K562 treated with DMSO at 1 percent for 48 hours (cell line): ENCODE results near the gene ANKRD13D. TPM values are rescaled to one million over a fixed set of nuclear protein-coding genes. Genes with fewer than 3 reads are reported as not detected.

ENCODE experiments used
- total RNA-seq: library from RNA; unstranded; fragments of 300-600 nt; gene quantifications from 2 replicates; pipeline ENCODE4 v1.2.3, GENCODE V29; 2022; ENCODE audit warnings: low replicate concordance; ENCODE audit errors: extremely low read depth

ANKRD13D gene
- total RNA-seq, result not detected in 2 replicates

DNA sequence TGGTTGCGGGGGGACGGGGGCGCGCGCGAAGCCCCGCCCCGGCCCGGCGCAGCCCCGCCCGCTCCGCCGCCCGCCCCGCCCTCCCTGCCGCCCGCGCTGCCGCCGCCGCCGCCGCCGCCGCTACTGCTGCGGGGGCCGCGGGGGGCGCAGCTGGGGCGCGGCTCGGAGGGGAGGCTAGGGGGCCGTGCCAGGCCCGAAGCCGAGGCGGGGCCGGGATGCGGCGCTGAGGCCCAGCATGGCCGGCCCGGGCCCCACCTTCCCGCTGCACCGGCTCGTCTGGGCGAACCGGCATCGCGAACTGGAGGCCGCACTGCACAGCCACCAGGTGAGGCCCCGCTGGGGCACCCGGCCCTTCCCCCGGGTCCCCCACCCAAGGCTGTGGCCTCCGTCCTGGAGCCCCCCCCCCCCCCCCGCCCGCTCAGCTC, at the start of gene ANKRD13D:
Gene ANKRD13D, plus strand, starts transcription at position 78 of the 425 bp plus-strand sequence. Its CDS starts 158 bp downstream, at position 236.

DNA sequence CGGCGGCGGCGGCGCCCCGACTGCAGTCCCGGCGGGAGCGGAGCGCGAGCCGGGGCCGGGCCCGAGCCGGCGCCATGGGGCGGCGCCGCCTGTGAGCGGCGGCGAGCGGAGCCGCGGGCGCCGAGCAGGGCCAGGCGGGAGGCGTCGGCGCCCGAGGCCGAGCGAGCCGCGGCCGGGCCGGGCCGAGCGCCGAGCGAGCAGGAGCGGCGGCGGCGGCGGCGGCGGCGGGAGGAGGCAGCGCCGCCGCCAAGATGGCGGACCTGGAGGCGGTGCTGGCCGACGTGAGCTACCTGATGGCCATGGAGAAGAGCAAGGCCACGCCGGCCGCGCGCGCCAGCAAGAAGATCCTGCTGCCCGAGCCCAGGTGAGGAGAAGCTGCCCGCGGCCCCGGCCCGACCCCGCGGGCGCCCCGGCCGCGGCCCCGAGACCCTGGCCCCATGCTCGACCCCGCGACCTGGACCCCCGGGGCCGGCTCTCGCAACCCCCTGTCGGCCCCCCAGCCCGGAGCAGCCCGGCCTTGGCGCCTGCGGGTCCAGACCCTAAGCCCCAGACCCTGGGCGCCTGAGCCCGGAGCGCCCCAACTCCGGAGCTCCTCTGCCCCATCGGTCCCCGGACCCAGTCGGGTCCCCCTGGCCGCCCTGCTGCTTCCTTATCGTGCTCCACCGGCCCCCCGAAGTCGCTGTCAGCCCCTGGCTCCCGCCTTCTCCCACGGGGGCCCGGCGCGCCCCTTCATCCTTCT, 22.5 kb upstream of the ANKRD13D start, which contains the start of gene GRK2:
Gene GRK2, plus strand, starts transcription at position 25 of the 739 bp plus-strand sequence. Its CDS starts 227 bp downstream, at position 252.

DNA sequence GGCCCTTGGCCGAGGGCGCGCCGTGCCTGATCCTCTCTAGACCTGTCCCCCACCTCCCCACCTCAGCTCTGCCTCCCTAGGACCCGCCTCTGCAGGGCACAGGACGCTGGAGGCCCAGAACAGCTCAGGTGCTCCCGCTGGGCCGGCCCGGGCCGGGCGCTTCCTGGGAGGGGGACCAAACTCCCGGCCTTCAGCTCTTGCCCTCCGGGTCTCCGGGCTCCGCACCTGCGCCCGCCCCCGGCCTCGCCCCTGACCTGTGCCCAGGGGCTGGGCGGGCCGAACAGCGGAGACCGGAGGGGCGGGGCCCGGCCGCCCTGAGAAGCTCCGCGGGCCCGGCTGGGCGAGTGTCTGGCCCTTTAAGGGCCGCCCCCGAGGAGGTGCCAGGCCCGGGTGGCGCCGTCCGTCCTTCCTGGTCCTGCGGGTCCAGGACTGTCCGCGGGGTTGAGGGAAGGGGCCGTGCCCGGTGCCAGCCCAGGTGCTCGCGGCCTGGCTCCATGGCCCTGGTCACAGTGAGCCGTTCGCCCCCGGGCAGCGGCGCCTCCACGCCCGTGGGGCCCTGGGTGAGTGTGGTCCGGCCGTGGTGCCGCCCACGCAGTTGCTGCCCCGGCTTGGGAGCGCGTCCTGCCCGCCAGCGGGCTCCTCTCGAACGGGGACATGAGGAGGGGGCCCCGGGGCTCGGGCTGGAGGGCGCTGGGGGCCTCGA, 14.2 kb downstream of the ANKRD13D start, which contains the start of gene SSH3:
Gene SSH3, plus strand, starts transcription at position 399 of the 703 bp plus-strand sequence. Its CDS starts 96 bp downstream, at position 495.

Other genes with a start within 250 kb of the ANKRD13D start
- gene RHOD, start 232.5 kb upstream of the ANKRD13D start, total RNA-seq, result not detected in 2 replicates
- gene KDM2A, start 170.0 kb upstream of the ANKRD13D start, total RNA-seq, result not detected in 2 replicates
- 509 TPM in 1 of 2 replicates, not detected in the other for gene GRK2, start 22.8 kb upstream of the ANKRD13D start, total RNA-seq
- gene SSH3, start 14.2 kb downstream of the ANKRD13D start, total RNA-seq, result not detected in 2 replicates
- gene POLD4, start 64.2 kb downstream of the ANKRD13D start, total RNA-seq, result not detected in 2 replicates
- gene CLCF1, start 84.3 kb downstream of the ANKRD13D start, total RNA-seq, result not detected in 2 replicates
- not detected in 2 replicates for gene RAD9A, start 102.7 kb downstream of the ANKRD13D start, total RNA-seq
- gene PPP1CA, start 112.6 kb downstream of the ANKRD13D start, total RNA-seq, result 468 TPM in 1 of 2 replicates, not detected in the other
- gene TBC1D10C, start 114.8 kb downstream of the ANKRD13D start, total RNA-seq, result not detected in 2 replicates
- not detected in 2 replicates for gene CARNS1, start 126.4 kb downstream of the ANKRD13D start, total RNA-seq
- gene RPS6KB2, start 139.2 kb downstream of the ANKRD13D start, total RNA-seq, result not detected in 2 replicates
- not detected in 2 replicates for gene PTPRCAP, start 148.4 kb downstream of the ANKRD13D start, total RNA-seq
- 458 TPM in 1 of 2 replicates, not detected in the other for gene CORO1B, start 154.2 kb downstream of the ANKRD13D start, total RNA-seq
- not detected in 2 replicates for gene GPR152, start 163.4 kb downstream of the ANKRD13D start, total RNA-seq
- not detected in 2 replicates for gene CABP4, start 166.1 kb downstream of the ANKRD13D start, total RNA-seq
- gene TMEM134, start 179.9 kb downstream of the ANKRD13D start, total RNA-seq, result not detected in 2 replicates
- gene AIP, start 193.7 kb downstream of the ANKRD13D start, total RNA-seq, result not detected in 2 replicates
- gene PITPNM1, start 216.1 kb downstream of the ANKRD13D start, total RNA-seq, result not detected in 2 replicates
- not detected in 2 replicates for gene CDK2AP2, start 218.9 kb downstream of the ANKRD13D start, total RNA-seq
- not detected in 2 replicates for gene CABP2, start 234.1 kb downstream of the ANKRD13D start, total RNA-seq